Lower lobe of right lung (tissue), 2 donors: ENCODE measurements around the gene PDHB. TPM values are rescaled to one million over a fixed set of nuclear protein-coding genes. Genes with fewer than 3 reads are reported as not detected.

Source experiments
- ATAC-seq, 2 donors: fragments of 200-7000 bp; cut with Tn5 transposase; one replicate each; pipeline ENCODE4 v1.9.1; 2020 to 2022; ENCODE audit warnings: mild to moderate bottlenecking in 2 of 2, moderate library complexity in 2 of 2
- DNase-seq: peaks from one replicate; pipeline ENCODE4 v3.0.0-alpha.2; 2020
- H3K27ac ChIP-seq: fragments of 200-600 bp; one replicate; pipeline ENCODE4 v1.8.0; 2022
- H3K27me3 ChIP-seq: fragments of 200-600 bp; one replicate; pipeline ENCODE4 v1.8.0; 2022; ENCODE audit warnings: low read depth
- H3K36me3 ChIP-seq: fragments of 200-600 bp; one replicate; pipeline ENCODE4 v1.8.0; 2022; ENCODE audit warnings: mild to moderate bottlenecking
- H3K4me1 ChIP-seq: fragments of 200-600 bp; one replicate; pipeline ENCODE4 v1.8.0; 2022
- H3K4me3 ChIP-seq: fragments of 200-600 bp; one replicate; pipeline ENCODE4 v1.8.0; 2022; ENCODE audit warnings: mild to moderate bottlenecking
- H3K9me3 ChIP-seq: fragments of 200-600 bp; one replicate; pipeline ENCODE4 v1.8.0; 2022
- CTCF ChIP-seq: fragments of 200-600 bp; IDR thresholded peaks from one replicate; pipeline ENCODE4 v1.8.0; 2022; ENCODE audit warnings: antibody characterized with exemption, mild to moderate bottlenecking
- intact Hi-C: fragments of 100-400 bp; cut with DNase I; formaldehyde crosslinking; loops from one replicate; pipeline ENCODE4 v1.11.0; 2022
- total RNA-seq: library from RNA; stranded (reverse); fragmentation: NEBNext Ultra II Directional; extraction: Animal tissue kit (Norgen Biotek cat#: 25700); gene quantifications from one replicate; pipeline ENCODE4 v1.2.1, GENCODE V29; 2021
- donor health status: DM: no; HTN: yes; CAD: no; lungs with severe emphysema.

PDHB gene
- total RNA-seq, 1 donor from 2014 or later, result 47.7 TPM

- H3K36me3 ChIP-seq, result peaks cover 33% of the 10 kb centered on the region
- DNase-seq, result no peak
- intact Hi-C loops, result loop anchor here (10.0 kb wide), 1 partner anchor 93 kb away; no protein-coding TSS in a partner anchor
- H3K4me3 ChIP-seq, result no peak overlapping the region
- H3K4me1 ChIP-seq, result peaks cover 15% of the 10 kb centered on the region
- TF ChIP-seq CTCF, result no peak
- H3K27me3 ChIP-seq, result no peaks in the 10 kb centered on the region
- no peaks in the 10 kb centered on the region for H3K9me3 ChIP-seq
- H3K27ac ChIP-seq, result no peak overlapping the region
- no peak for ATAC-seq
Observed at GRCh38 chr3:58418227-58418626, 15.4 kb downstream of the PDHB start.

DNA sequence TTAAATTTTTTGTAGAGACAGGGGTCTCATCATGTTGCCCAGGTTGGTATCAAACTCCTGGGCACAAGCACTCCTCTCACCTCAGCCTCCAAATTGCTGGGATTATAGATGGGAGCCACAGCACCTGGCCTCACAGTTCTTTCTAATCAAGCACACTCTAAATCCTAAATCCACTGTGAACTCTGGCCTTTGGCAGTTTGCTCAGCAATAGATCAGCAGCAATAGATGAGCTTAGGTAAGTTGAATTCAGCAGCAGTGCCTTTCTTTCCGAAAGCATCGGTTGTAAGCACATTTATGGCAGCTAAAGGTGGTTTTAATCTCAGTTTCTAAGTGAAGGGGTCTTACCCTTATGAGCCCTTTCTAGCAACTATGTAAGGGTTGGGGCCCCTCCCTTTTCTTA lies 16.6 kb downstream of the PDHB start:
- ATAC-seq, result no peak
- no peaks in the 10 kb centered on the region for H3K9me3 ChIP-seq
- H3K27me3 ChIP-seq, result no peaks in the 10 kb centered on the region
- H3K4me3 ChIP-seq, result no peak overlapping the region
- no peak overlapping the region for H3K27ac ChIP-seq
- peaks cover 31% of the 10 kb centered on the region for H3K36me3 ChIP-seq
- intact Hi-C loops, result loop anchor here (10.0 kb wide), 1 partner anchor 92 kb away; no protein-coding TSS in a partner anchor
- no peak for TF ChIP-seq CTCF
- H3K4me1 ChIP-seq, result peaks cover 15% of the 10 kb centered on the region
- DNase-seq, result no peak

- H3K4me1 ChIP-seq, result peaks cover 15% of the 10 kb centered on the region
- TF ChIP-seq CTCF, result no peak
- no peak overlapping the region for H3K27ac ChIP-seq
- peaks cover 32% of the 10 kb centered on the region for H3K36me3 ChIP-seq
- DNase-seq (no peak), ATAC-seq (peak; percentile 21 to 39)
- no peaks in the 10 kb centered on the region for H3K9me3 ChIP-seq
- intact Hi-C loops, result loop anchor here (10.0 kb wide), 1 partner anchor 91 kb away; no protein-coding TSS in a partner anchor
- H3K27me3 ChIP-seq, result no peaks in the 10 kb centered on the region
- no peak overlapping the region for H3K4me3 ChIP-seq
Observed at GRCh38 chr3:58416191-58416590, 17.4 kb downstream of the PDHB start.

DNA sequence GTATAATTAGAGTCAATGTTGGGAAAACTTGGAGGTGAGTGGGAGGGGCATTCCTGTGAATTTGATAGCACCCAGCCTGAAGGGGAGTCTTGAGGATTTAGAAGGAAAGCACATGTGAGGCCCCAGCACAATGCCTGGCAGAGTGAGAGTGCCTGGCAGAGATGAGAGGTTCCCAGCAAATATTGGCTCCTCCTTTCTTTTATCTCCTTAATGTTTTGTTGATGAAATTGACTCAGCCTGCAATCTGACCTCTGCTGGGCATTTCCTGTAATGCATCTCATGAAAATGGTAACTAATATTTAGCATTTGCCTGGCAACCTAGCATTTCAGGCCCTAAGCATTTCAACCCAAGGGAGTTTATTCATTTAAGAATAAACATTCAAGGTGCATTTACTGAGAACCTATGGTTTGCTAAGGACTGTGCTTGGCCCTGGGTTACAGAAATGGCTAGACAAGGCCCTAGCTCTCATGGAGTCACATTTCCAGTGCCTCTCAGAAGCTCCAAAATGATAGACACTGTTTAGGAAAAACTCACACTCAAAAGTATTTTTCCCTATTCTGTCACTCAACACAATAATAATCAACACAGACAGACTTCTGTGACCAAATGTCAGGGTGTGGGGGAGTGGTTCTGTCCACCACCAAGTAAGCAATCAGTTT lies 19.0 kb downstream of the PDHB start:
- peak; percentile 70 for TF ChIP-seq CTCF
- Histone ChIP-seq H3K36me3 (peaks cover 36% of the 10 kb centered on the region), H3K4me1 (peaks cover 11% of the 10 kb centered on the region), H3K9me3 (no peaks in the 10 kb centered on the region), H3K4me3 (no peak overlapping the region), H3K27me3 (no peaks in the 10 kb centered on the region), H3K27ac (peak overlapping the region; percentile 25)
- ATAC-seq, result peak; percentile 73 to 74
- intact Hi-C loops, result loop anchor here (10.0 kb wide), 1 partner anchor 90 kb away; no protein-coding TSS in a partner anchor
- DNase-seq, result no peak

DNA sequence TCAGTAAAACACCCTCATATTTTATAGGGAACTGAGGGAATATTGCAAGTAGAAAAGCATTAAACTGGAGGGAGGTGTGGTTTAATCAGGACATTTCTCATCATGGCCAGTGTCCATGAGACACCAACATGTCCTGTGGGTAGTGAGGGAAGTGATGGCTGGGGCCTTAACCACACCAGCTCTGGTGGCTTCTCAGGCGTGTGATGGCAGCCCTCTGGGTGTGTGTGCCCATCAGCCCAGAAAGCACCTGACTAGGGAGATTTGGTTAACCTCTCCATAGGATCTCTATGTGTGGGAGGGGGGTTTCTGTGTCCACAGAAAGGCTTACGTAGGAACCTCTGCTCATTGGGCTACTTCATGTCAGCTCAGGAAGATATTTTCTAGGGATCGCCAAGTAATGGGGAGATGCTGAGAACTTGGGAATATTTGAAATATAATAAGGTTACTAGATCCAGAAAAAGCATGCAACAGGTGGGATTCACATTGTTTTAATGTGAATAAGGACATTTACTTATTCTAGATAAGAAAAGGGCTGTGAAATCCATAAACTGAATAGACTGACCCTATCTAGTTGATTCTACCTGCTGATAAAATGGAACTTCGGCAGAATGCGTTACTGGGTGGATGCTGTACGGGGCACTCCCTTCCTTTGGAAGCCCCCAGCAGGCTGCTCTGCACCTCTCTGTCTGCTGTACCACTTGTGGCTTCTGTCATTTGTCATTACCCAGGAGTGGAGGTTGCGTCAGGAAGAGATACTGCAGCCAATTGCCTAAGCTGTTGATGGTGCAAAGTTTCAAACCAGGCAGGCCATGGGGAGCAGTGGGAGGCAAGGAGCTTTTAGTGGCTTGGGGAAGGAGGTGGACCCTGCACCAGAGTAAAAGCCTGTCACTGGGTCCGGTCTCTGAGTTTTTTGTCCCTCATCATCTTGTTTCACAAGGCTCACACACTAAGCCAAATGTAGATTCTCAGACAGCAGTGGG lies 21.5 kb downstream of the PDHB start:
- H3K4me1 ChIP-seq, result peaks cover 7% of the 10 kb centered on the region
- intact Hi-C loops, result loop anchor here (10.0 kb wide), 1 partner anchor 87 kb away; no protein-coding TSS in a partner anchor
- no peaks in the 10 kb centered on the region for H3K9me3 ChIP-seq
- peaks cover 56% of the 10 kb centered on the region for H3K36me3 ChIP-seq
- no peak for DNase-seq
- TF ChIP-seq CTCF, result no peak
- no peak overlapping the region for H3K27ac ChIP-seq
- no peak overlapping the region for H3K4me3 ChIP-seq
- H3K27me3 ChIP-seq, result no peaks in the 10 kb centered on the region
- ATAC-seq, result no peak
